GM18505 (cell line): ENCODE results near the gene IFITM10.

Experiments
- ATAC-seq: cut with Tn5 transposase; IDR thresholded peaks from one replicate; pipeline ENCODE4 v1.9.1; 2021; ENCODE audit not compliant: unreplicated experiment
- POLR2A ChIP-seq: IDR thresholded peaks from 4 replicates; pipeline ENCODE4 v1.6.1; 2011; ENCODE audit warnings: borderline replicate concordance; ENCODE audit not compliant: insufficient read depth, insufficient read length; ENCODE audit errors: extremely low read depth

The IFITM10 gene

GRCh38 chr11:1756791-1757771 lies 6.7 kb upstream of the IFITM10 start:
- TF ChIP-seq POLR2A = no peak
- no peak for ATAC-seq

GRCh38 chr11:1755692-1756561 lies 5.5 kb upstream of the IFITM10 start:
- ATAC-seq = no peak

GRCh38 chr11:1755344-1755691 lies 4.9 kb upstream of the IFITM10 start:
- no peak for ATAC-seq
- TF ChIP-seq POLR2A = no peak

More at GRCh38 chr11:1755692-1756561, 5.5 kb upstream of the IFITM10 start:
- TF ChIP-seq POLR2A = no peak

GRCh38 chr11:1754376-1755150 lies 4.2 kb upstream of the IFITM10 start:
- no peak for TF ChIP-seq POLR2A
- no peak for ATAC-seq

- TF ChIP-seq POLR2A = no peak
- ATAC-seq = no peak
Measured at GRCh38 chr11:1753929-1754305, 3.5 kb upstream of the IFITM10 start.

- TF ChIP-seq POLR2A = no peak
Measured at GRCh38 chr11:1753229-1753928, 3.0 kb upstream of the IFITM10 start.

GRCh38 chr11:1752907-1753228 lies 2.5 kb upstream of the IFITM10 start:
- no peak for TF ChIP-seq POLR2A
- no peak for ATAC-seq

More at GRCh38 chr11:1753229-1753928, 3.0 kb upstream of the IFITM10 start:
- no peak for ATAC-seq

- ATAC-seq = no peak
- no peak for TF ChIP-seq POLR2A
Measured at GRCh38 chr11:1751999-1752906, 1.9 kb upstream of the IFITM10 start.

GRCh38 chr11:1751531-1751921 lies 1.1 kb upstream of the IFITM10 start:
- TF ChIP-seq POLR2A = no peak

GRCh38 chr11:1750840-1751530 lies 590 bp upstream of the IFITM10 start:
- ATAC-seq = no peak

More at GRCh38 chr11:1751531-1751921, 1.1 kb upstream of the IFITM10 start:
- ATAC-seq = no peak

GRCh38 chr11:1749395-1750351 lies 722 bp downstream of the IFITM10 start:
- ATAC-seq = no peak
- TF ChIP-seq POLR2A = no peak

More at GRCh38 chr11:1750840-1751530, 590 bp upstream of the IFITM10 start:
- TF ChIP-seq POLR2A = no peak
